Choroid plexus epithelial cell (primary cell): ENCODE measurements around the gene RBFOX2.

Experiments
- DNase-seq: peaks from one replicate; pipeline ENCODE4 v3.0.0-alpha.2; 2010; ENCODE audit warnings: low read depth
- H3K4me3 ChIP-seq: 2 replicates; pipeline ENCODE4 v1.5.1; 2011; ENCODE audit warnings: low read depth, mild to moderate bottlenecking, control low read depth, low read length, moderate library complexity
- TF ChIP-seq, protein P1 (sequence below): conservative IDR thresholded peaks from 2 replicates; pipeline ENCODE4 v1.5.1; 2011; ENCODE audit warnings: low read depth, mild to moderate bottlenecking, control low read depth, inconsistent platforms, low read length, moderate library complexity

The RBFOX2 gene

DNA sequence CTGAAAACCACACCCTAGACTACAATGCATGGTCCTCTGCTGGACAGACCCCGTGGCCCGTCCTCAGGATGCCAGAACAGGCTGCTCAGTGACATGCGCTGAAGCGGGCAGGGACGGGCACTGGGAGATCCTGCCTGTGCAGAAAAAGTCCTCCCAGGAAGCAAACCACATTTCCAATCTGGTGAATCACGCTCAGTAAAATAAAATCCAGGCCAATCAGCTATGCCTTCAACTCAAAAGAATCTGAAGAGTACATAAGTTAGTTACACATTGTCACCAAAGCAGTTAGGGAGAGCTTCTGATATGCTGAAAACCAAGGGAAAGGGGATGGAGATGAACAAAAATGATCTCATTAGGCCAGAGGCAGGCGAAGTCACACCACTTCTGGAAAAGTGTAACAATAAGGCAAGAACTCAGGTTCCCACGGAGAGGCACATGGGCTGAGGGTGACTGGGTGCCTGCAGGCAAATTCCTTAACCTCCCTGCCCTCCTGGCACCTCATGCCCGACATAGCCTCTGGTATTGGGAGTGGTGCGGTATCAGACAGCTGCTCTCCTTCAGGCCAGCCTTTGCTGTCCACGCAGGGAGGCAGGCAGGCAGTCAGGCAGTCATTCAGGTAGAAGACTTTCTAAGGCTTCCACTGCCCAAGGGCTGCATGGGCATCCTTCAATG is 244.5 kb downstream of the RBFOX2 start:
- H3K4me3 ChIP-seq: no peak overlapping the region
- TF ChIP-seq, protein P1, sequence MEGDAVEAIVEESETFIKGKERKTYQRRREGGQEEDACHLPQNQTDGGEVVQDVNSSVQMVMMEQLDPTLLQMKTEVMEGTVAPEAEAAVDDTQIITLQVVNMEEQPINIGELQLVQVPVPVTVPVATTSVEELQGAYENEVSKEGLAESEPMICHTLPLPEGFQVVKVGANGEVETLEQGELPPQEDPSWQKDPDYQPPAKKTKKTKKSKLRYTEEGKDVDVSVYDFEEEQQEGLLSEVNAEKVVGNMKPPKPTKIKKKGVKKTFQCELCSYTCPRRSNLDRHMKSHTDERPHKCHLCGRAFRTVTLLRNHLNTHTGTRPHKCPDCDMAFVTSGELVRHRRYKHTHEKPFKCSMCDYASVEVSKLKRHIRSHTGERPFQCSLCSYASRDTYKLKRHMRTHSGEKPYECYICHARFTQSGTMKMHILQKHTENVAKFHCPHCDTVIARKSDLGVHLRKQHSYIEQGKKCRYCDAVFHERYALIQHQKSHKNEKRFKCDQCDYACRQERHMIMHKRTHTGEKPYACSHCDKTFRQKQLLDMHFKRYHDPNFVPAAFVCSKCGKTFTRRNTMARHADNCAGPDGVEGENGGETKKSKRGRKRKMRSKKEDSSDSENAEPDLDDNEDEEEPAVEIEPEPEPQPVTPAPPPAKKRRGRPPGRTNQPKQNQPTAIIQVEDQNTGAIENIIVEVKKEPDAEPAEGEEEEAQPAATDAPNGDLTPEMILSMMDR: no peak
- DNase-seq: no peak

DNA sequence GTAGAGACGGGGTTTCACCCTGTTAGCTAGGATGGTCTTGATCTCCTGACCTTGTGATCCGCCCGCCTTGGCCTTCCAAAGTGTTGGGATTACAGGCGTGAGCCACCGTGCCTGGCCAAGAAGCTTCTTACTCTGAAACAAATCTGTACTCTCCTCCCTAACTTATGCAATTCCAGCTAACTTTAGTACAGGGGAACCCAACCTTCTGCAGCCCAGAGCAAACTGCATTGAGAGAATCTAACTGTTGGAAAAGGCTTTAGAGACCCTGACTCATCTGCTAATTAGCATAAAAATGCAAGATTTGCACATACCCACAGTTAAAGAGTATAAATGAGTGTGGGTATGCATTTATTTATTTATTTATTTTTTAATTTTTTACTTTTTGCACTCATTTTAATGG is 246.1 kb downstream of the RBFOX2 start:
- H3K4me3 ChIP-seq: no peak overlapping the region
- DNase-seq: peak; percentile 35
- TF ChIP-seq, protein P1: no peak

DNA sequence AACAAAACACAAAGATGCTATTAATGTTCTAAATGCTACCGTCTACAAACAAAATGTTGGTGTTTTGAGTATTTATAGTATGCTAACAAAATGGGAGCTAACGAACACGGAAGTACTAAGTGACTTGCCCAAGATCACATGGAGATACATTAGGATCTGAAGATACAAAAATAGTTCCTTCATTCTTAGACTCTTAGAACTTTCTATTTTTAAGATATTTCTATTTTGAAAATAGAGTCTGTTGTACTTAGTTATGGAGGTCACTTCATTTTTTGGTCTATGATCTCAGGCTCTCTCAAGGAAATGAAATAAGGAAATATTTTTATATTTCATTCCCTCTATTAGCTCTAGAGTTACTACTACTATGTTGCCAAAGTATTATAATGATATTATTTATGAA is 246.7 kb downstream of the RBFOX2 start:
- no peak overlapping the region for H3K4me3 ChIP-seq
- TF ChIP-seq, protein P1: no peak
- DNase-seq: no peak

DNA sequence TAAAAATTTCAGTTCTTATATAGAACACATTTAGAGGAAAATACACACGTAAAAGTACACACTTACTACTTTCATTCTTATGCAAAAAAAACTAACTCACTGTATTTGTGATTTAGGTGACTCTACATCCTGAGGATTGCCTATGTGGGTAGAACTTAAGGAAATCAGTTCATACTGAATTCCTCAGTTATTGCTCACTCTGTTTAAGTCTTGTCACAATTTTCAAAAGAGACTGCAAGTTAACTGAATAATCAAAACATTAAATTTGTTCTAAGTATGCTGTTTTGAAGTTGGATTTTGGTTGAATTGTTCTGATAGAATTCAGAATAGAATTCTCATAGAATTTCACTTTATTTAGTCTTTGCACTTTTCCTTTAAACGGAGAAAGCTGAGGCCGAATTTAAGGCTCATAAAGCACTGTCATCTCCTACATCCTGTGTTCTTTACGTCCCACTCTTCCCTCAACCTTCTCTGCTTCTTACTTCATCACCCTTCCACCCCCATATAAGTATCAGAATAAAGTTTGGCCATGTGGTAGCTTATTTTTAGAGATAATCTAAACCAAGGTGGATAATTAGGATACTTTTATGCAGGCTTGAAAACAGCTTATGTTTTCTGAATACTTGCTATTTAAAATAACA is 251.2 kb downstream of the RBFOX2 start:
- no peak overlapping the region for H3K4me3 ChIP-seq
- DNase-seq: peak; percentile 87
- TF ChIP-seq, protein P1: no peak

- DNase-seq: no peak
- TF ChIP-seq, protein P1: no peak
- no peak overlapping the region for H3K4me3 ChIP-seq
Measured at GRCh38 chr22:35775339-35775738, 253.3 kb downstream of the RBFOX2 start.

- DNase-seq: no peak
- H3K4me3 ChIP-seq: no peak overlapping the region
- TF ChIP-seq, protein P1: no peak
Measured at GRCh38 chr22:35769974-35770373, 258.6 kb downstream of the RBFOX2 start.
